Adipocyte (in vitro differentiated cells): Measurements from ENCODE around the gene C4orf33.
"Not testable (repeated sequence)": the region's sequence is repeated elsewhere in the genome, so short reads cannot be mapped to it uniquely, and the experiment has no call there.

Experiments
- DNase-seq: peaks from one replicate; pipeline ENCODE4 v3.0.0-alpha.2; 2015; ENCODE audit warnings: low read depth
- H3K27me3 ChIP-seq: replicated peaks from 2 replicates; pipeline ENCODE4 v1.7.0; 2013; ENCODE audit warnings: mild to moderate bottlenecking, low read length, moderate library complexity; ENCODE audit not compliant: control insufficient read depth, insufficient read depth
- H3K36me3 ChIP-seq: 2 replicates; pipeline ENCODE4 v1.7.0; 2013; ENCODE audit warnings: low read length, mild to moderate bottlenecking, moderate library complexity; ENCODE audit not compliant: control insufficient read depth, insufficient read depth, severe bottlenecking
- H3K4me1 ChIP-seq: 2 replicates; pipeline ENCODE4 v1.7.0; 2013; ENCODE audit warnings: mild to moderate bottlenecking, low read length, moderate library complexity; ENCODE audit not compliant: control insufficient read depth, insufficient read depth
- H3K4me3 ChIP-seq: 2 replicates; pipeline ENCODE4 v1.7.0; 2013; ENCODE audit warnings: mild to moderate bottlenecking, low read length, moderate library complexity
- H3K9ac ChIP-seq: 2 replicates; pipeline ENCODE4 v1.7.0; 2013; ENCODE audit warnings: mild to moderate bottlenecking, low read length, moderate library complexity
- H3K9me3 ChIP-seq: 2 replicates; pipeline ENCODE4 v1.7.0; 2013; ENCODE audit warnings: mild to moderate bottlenecking, low read length, moderate library complexity; ENCODE audit not compliant: control insufficient read depth

The C4orf33 gene, protein sequence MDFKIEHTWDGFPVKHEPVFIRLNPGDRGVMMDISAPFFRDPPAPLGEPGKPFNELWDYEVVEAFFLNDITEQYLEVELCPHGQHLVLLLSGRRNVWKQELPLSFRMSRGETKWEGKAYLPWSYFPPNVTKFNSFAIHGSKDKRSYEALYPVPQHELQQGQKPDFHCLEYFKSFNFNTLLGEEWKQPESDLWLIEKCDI

DNA sequence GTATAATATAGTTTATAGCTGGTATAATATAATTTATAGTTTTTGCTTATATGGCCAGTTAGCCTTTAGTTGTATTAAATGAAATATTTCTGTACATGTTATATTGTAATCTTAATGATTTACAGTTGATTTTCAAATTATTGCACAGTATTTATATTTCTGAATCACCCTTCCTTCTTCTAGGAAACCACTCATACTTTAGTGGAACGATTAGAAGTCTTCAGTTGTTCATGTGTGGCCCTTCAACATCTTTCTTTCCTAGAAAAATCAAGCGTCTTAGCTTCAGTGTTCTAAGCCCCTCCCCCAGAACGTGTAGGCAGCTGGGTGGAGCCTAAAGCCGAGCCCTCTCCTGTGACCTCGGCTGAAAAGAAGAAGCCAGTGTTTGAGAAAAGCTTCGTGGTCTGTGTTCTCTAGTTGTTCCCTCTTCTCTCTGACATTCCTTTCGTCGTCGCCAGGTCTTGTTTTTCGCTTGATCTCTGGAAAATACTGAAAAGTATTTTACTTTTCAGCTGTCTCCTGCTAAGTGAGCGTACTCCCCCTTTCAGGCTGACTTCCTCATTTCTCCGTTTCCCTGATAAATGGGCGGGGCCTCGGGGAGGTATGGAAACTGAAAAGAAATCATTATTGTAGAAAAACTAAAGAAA lies at the start of gene C4orf33:
Gene C4orf33 (plus strand): TSS at position 342 of the 644 bp plus-strand sequence. CDS start 6,459 bp downstream, outside the sequence.
- H3K9me3 ChIP-seq: no peaks in the 10 kb centered on the region
- H3K27me3 ChIP-seq: no peaks in the 10 kb centered on the region
- DNase-seq: peak; percentile 88
- peak within 1 kb of the TSS; percentile 94 for H3K9ac ChIP-seq
- H3K36me3 ChIP-seq: no peaks in the 10 kb centered on the region
- H3K4me3 ChIP-seq: peak within 1 kb of the TSS; percentile 98
- peaks cover 16% of the 10 kb centered on the region for H3K4me1 ChIP-seq

DNA sequence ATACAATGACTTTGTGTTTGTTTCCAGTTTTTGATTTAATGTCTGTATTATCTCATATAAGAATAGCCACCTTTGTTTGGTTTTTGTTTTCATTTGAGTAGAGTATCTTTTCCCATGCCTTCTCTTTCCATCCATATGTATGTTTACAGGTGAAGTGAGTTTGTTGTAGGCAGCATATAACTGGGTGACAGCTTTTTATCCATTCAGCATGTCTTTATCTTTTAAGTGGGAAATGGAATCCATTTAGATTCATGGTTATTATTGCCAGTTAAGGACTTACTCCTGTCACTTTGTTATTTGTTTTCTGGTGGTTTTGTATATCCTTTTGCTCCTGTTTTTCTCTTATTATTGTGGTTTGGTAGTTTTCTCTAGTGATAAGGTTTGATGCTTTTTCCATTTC lies 36.9 kb upstream of the C4orf33 start:
- peaks cover 57% of the 10 kb centered on the region for H3K9me3 ChIP-seq
- DNase-seq: no peak

DNA sequence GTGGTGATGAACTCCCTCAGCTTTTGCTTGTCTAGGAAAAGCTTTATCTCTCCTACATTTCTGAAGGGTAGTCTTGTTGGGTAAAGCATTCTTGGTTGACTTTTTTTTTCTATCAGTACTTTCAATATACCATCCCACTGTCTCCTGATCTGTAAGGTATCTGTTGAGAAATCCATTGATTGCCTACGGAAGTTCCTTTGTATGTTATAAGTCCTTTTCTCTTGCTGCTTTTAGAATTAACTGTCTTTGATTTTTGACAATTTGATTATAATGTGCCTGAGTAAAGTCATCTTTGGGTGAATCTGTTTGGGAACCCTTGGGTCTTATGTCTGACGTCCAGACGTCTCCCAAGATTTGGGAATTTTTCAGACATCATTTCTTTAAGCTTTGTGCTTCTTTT lies 33.4 kb upstream of the C4orf33 start:
- peaks cover 6% of the 10 kb centered on the region for H3K36me3 ChIP-seq
- DNase-seq: no peak
- H3K9me3 ChIP-seq: peaks cover 44% of the 10 kb centered on the region
- H3K4me3 ChIP-seq: no peak overlapping the region
- H3K9ac ChIP-seq: no peak overlapping the region
- no peaks in the 10 kb centered on the region for H3K27me3 ChIP-seq
- peaks cover 15% of the 10 kb centered on the region for H3K4me1 ChIP-seq

More for the DNA sequence above, 36.9 kb upstream of the C4orf33 start:
- H3K9ac ChIP-seq: no peak overlapping the region
- H3K4me1 ChIP-seq: no peaks in the 10 kb centered on the region
- H3K36me3 ChIP-seq: peaks cover 6% of the 10 kb centered on the region
- no peak overlapping the region for H3K4me3 ChIP-seq
- H3K27me3 ChIP-seq: no peaks in the 10 kb centered on the region

DNA sequence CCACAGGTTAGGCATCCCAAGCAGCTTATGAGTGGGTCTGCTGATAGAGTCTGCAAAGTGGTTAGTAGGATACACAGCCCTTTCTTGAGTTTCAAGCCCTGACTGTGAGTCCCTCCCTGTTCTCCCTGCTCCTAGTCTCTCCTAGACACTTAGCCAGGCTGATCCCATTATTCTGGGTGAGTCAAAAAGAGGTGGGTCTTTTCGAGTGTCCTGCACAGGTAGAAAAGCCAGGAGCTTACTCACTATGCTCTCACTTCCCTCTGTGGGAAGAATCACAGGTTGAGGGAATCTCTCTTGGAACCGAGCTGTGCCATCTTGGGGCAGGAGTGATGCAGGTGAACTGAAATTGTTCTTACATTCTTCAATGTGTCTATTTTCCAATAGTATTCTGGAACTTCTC lies 32.3 kb upstream of the C4orf33 start:
- no peaks in the 10 kb centered on the region for H3K27me3 ChIP-seq
- peaks cover 6% of the 10 kb centered on the region for H3K36me3 ChIP-seq
- peaks cover 44% of the 10 kb centered on the region for H3K9me3 ChIP-seq
- DNase-seq: no peak
- no peak overlapping the region for H3K9ac ChIP-seq
- H3K4me3 ChIP-seq: no peak overlapping the region
- peaks cover 15% of the 10 kb centered on the region for H3K4me1 ChIP-seq

DNA sequence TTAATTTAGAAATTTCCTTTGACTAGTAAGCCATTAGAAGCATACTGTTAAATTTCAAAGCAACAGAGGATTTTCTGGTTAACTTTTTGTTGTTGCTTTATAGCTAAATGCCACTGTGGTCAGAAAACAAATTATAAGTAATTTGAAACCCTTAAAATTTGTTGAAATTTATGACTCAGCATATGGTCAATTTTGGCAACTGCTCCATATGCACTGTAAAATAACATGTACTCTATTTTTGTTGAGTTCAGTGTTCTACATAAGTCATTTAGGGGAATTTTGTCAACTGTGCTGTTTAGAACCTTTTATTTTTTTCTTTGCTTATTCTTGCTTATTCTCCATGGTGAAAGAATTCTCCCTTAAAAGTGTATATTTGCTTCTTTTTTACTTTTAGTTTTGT lies 31.2 kb upstream of the C4orf33 start:
- peak; percentile 85 for DNase-seq
- Histone ChIP-seq H3K9me3 (peaks cover 33% of the 10 kb centered on the region), H3K4me3 (peak overlapping the region; percentile 27), H3K9ac (no peak overlapping the region), H3K27me3 (no peaks in the 10 kb centered on the region), H3K4me1 (peaks cover 15% of the 10 kb centered on the region), H3K36me3 (peaks cover 6% of the 10 kb centered on the region)

DNA sequence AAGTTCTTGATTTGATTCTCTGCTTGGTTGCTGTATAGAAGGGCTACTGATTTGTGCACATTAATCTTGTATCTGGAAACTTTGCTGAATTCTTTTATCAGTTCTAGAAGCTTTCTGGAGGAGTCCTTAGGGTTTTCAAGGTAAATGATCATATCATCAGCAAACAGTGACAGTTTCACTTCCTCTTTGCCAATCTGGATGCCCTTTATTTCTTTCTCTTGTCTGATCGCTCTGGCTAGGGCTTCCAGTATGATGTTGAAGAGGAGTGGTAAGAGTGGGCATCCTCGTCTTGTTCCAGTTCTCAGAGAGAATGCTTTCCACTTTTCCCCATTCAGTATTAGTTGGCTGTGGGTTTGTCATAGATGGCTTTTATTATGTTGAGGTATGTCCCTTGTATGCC lies 26.4 kb upstream of the C4orf33 start:
- H3K36me3 ChIP-seq, H3K9me3 ChIP-seq, H3K9ac ChIP-seq, H3K4me3 ChIP-seq, H3K27me3 ChIP-seq, DNase-seq: not testable (repeated sequence)
- H3K4me1 ChIP-seq: peaks cover 11% of the 10 kb centered on the region

DNA sequence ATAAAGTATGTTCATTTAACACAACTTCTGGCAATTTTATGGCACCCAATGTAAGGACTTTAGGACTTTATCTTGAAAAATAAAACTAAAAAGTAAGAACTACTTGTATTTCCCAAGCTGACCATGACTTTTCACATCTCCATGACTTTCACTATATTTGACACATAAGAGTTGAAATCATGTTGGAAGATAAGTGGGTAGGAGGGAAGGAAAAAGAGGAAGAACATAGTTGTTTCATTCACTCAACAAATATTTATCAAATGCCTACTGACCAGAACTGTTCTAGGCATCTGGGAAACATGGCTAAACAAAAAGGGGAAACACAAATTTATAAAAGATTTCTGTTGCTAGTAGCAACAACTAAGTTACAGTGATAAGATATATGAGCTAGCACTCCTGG lies 18.6 kb upstream of the C4orf33 start:
- H3K9ac ChIP-seq: no peak overlapping the region
- no peaks in the 10 kb centered on the region for H3K4me1 ChIP-seq
- H3K27me3 ChIP-seq: no peaks in the 10 kb centered on the region
- peaks cover 24% of the 10 kb centered on the region for H3K36me3 ChIP-seq
- no peak overlapping the region for H3K4me3 ChIP-seq
- no peak for DNase-seq
- H3K9me3 ChIP-seq: no peaks in the 10 kb centered on the region

DNA sequence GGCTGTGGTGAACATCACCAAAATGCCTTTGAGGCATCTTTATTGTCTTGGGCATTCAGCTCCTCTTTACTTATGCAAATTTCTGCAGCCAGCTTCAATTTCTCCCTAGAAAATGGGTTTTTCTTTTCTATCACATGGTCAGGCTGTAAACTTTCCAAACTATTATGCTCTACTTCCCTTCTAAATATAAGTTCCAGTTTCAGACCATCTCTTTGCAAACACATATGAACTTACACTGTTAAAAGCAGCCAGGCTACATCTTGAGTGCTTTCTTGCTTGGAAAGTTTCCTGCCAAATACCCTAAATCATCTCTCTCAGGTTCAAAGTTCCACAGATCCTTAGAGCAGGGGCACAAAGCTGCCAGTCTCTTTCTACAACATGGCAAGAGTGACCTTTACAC lies 15.8 kb upstream of the C4orf33 start:
- H3K9ac ChIP-seq: no peak overlapping the region
- H3K36me3 ChIP-seq: peaks cover 21% of the 10 kb centered on the region
- no peaks in the 10 kb centered on the region for H3K4me1 ChIP-seq
- H3K9me3 ChIP-seq: no peaks in the 10 kb centered on the region
- H3K27me3 ChIP-seq: no peaks in the 10 kb centered on the region
- no peak for DNase-seq
- no peak overlapping the region for H3K4me3 ChIP-seq

DNA sequence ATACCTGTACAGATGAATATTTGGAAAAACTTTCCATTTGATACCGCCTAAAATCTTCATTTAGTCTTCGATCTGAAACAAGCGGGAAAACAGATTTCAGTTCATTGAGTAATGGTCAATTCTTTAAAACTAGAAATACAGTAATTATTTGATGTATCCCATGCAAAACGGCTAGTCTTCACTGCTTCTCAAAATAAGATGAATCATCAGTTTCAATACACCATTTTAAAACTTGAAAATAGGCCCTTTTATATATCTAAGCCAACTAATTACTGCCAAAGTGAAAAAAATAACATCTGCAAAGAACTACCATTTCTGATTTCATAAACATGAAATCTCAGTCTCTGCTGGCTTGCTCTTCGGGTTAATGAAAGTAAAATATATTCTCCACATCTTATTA lies 13.7 kb upstream of the C4orf33 start:
- Histone ChIP-seq H3K36me3 (peaks cover 21% of the 10 kb centered on the region), H3K27me3 (no peaks in the 10 kb centered on the region), H3K9ac (no peak overlapping the region), H3K4me3 (no peak overlapping the region), H3K9me3 (no peaks in the 10 kb centered on the region), H3K4me1 (no peaks in the 10 kb centered on the region)
- DNase-seq: no peak

DNA sequence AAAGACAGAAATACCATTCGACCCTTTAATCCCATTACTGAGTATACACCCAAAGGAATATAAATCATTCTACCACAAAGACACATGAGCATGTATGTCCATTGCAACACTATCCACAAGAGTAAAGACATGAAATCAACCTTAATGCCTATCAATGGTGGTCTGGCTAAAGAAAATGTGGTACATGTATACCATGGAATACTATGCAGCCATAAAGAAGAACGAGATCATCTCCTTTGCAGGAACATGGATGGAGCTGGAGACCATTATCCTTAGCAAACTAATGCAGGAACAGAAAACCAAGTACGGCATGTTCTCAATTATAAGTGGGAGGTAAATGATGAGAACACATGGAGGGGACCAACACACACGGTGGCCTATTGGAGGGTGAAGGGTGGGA lies 10.5 kb upstream of the C4orf33 start:
- H3K9ac ChIP-seq: no peak overlapping the region
- no peaks in the 10 kb centered on the region for H3K4me1 ChIP-seq
- no peak overlapping the region for H3K4me3 ChIP-seq
- no peak for DNase-seq
- peaks cover 11% of the 10 kb centered on the region for H3K36me3 ChIP-seq
- no peaks in the 10 kb centered on the region for H3K27me3 ChIP-seq
- H3K9me3 ChIP-seq: no peaks in the 10 kb centered on the region

DNA sequence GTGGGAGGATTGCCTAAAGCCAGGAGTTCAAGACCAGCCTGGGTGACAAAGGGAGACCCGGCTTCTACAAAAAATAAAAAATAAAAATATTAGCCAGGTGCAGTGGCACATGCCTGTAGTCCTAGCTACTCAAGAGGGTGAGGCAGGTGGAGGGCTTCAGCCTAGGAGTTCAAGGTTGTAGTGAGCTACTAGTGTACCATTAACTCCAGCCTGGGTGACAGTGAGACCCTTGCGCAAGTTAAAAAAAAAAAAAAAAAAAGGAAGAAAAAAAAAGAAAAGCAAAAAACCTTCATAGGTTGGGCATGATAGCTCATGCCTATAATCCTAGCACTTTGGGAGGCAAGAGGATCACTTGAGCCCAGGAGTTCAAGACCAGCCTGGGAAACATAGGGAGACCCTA lies 8.4 kb upstream of the C4orf33 start:
- no peaks in the 10 kb centered on the region for H3K27me3 ChIP-seq
- DNase-seq: no peak

More for the DNA sequence above, 8.4 kb upstream of the C4orf33 start:
- Histone ChIP-seq H3K4me3 (no peak overlapping the region), H3K4me1 (peaks cover 11% of the 10 kb centered on the region), H3K9ac (no peak overlapping the region), H3K9me3 (no peaks in the 10 kb centered on the region), H3K36me3 (no peaks in the 10 kb centered on the region)
